ENCODE data around the gene IMP3.

Gene IMP3

DNA sequence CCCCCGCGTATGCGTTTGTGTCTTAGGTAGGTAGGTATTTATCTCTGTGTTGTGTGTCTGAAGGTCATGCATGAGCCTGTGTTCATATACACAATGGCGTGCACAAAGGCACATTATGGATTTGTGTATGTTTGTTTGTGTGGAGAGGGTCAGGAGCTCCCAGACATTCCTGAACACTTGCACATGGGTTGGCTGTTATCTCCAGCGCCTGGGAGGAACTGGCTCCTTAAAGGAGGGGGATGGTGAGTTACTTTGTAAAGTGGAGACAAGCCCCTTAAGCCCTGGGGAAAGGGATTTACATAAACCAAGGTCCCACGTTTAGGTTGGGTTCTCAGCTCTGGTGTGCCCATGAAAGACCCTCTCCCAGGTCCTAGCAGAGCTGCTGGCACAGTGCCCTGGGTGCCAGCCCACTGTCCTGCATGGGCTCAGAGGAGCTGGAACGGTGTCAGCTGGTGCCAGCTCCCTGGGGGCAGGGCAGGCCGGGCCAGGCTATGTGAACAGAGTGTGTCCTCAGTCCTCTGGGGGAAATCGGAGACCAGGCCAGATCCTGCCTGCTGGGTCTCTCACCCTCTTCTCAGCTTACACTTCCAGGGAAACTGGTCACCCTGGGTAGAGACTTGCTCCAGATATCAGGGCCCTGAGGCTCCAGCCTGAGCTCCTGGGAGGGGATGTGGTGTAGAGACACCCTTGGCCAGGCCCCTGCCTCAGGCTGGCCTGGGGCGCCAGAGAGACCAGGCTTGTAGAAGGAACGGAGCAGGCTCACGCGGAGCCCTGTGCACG is 32.8 kb upstream of the IMP3 start:
- no peak for DNase-seq

DNA sequence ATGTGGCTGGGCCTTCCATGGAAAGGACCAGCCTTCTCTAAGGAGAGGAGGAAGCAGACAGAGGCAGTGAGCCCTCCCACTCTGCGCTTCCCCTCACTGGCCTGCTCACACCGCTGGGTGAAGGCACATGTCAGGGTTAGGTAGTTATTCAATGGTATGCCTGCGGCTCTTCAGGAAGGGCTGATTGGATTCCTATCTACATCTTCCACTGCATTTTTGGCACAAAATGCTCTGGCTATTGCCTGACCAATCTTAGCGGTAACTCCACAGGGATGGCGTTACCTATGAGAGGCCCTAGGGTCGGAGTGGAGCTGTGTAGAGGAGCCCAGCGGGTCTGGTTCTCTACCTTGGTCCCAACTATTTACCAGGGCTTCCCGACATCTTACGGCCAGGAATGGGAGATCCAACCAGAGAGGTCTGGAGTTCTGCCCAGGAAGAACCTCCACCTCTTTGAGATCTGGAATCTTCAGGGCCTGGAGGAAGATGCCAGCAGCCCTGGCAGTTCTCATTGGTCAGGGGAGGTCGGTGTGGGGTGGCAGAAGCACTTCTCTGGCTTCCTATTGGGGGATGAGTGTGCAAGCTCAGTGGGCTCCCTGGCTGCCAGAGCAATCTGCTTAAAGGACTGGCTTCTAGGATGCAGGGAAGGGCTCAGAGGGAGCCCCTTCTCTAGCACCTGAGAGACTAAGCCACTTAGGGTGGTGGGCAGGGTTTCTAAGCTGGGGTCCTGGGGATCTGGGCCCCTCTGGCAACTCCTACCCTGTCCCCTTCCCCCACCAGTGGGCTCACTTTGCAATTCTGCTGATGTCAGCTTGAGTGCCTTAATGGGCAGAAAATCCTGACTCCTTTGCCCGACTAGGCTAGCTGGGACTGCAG is 31.9 kb upstream of the IMP3 start:
- DNase-seq, result no peak

DNA sequence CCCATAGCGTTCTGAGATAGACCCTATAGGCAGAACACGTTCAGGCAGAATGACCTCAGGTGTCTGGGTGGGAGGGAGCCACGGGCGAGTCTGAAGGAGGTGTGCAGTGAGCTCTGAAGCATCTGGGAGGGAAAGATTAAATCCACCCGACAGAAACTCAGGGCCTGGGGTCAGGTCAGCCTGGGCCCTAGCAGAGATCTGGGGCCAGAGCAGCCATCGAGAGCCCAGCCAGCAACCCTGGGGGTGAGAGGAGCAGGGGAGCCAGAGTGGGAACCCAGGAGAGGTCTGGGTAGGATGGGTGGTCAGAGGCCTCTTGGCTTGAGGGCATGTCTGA is 29.8 kb upstream of the IMP3 start:
- DNase-seq, result no peak

DNA sequence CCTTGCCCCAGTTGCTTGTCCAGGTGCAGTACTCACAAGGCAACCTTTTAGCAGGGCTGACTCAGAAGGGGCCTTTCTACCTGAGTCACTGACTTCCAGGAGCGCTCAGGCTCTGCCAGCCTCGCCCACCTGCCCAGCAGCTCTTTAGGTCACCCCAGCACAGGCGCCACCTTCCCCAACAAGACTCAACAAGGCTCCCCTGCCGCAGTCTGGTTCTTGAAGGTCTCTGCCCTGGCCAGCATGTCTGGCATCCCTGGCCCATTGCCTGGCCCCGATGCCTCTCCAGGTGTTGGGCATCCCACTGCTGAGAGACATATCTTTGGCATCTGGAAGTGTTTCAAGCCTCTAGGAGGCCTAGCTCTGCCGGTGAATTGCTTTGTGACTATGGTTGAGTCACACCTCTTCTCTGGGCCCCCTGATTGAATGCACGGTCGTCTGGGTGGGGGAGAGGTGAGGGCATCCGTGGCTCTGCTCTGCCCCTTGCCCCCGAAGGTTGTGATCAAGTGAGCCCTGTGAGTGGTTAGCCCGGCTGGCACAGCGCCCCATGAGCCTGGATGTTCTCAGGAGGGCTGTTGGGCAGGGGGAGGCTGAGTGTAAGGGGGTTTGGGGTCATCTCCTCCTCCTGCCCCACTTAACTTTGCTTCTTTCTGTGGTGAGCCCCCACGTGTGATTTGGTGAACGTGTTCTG is 29.3 kb upstream of the IMP3 start:
- DNase-seq, result no peak

DNA sequence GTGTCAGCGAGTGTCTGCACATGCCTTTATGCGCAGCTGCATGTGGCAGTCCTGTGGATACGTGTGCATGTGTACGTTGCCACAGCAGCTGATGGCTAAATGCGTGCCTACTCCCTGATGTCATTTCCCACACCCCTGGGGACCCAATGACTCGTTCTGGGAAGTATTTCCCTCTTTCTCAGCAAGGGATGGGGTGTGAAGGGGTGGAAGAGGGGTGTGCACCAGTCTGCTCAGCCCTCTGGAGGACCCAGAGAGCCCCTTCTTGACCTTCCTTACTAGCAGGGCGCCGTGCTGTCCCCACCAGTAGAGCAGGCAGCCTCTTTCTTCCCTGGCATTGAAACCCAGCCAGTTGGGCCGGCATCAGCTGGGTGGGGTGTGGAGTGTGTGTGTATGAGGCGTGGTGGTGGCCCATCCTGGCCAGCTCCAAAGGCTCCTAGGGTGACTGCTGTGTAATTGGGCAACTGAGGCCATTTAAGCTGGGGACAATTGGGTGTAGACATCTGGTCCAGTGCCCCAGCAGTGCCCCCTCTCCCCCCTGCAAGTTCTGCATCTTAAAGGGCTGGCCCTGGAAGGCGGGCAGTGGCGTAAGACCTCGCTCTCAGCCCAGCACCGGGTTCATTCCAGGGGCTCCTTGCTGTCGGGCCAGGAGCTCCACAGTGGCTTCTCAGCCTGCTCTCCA is 26.9 kb upstream of the IMP3 start:
- DNase-seq, result no peak

DNA sequence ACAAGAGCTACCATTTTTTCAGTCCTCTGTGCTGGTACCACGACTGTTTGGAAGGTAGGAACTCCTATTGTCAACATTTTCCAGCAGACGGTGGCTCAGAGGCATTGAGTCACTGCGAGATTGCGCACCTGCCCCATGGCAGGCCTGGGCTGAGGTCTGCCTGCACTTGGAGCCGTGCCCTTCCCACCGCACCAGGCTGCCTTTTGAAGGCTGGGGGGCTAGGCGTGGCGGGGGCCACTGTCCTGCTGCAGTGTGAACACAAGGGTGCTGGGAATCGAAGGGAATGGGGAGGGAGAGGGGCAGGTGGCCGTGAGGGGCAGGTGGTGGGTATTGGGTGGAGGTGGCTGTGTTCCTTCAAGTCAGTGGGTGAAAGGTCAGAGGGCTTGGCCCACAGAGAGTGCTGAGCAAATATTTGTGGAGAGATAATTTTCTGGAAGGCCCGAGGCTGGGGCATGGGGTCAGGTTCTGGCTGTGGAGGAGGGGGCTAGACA is 24.0 kb upstream of the IMP3 start:
- DNase-seq, result no peak

DNA sequence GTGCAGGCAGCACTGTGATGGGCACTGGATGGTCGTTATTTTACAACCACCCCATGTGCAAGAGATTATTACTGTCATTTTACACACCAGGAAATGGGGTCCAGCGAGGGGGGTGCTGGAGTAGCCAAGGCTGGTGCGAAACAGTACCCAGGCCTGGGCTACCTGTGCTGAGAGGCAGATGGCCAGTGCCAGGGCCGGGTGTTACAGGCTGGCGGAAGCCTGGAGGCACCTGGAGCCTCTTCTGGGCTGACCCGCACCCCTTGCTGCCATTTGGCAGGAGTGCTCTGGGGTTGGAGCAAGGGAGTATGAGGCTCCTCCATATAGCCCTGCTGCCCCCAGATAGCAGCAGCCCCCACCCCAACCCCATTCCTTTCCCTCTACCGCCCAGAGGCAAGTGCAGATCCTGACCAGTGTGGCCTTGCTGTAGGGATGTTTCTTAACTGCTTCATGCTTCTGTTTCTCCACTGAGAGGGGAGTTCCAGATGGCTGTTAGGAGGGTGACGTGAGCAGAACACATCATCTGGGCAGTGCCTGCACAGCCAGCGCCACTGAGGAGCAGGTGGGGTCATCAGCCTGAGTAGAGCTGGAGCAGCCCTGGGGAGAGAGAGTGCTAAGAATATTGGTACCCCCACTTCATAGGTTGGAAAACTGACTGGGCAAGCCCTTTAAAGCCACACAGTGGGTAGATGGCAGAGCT is 22.9 kb upstream of the IMP3 start:
- DNase-seq, result no peak

DNA sequence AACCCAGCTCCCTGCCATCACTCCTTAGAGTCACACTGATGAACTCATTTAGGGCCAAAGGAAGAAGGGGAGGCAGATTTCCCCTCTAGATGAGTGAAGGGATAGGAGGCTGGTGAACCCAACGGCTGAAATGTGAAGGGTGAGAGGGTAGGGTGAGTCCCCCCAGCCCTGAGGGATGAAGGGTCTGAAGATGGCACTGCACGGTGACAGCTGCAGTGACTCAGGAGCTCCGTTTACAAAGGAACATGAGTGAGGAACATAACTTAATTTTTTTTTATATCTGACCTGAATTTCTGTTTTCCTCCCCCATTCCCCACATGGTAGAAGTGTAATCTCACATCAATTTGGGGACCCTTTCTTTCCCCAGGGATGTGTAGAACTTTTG is 21.7 kb upstream of the IMP3 start:
- DNase-seq, result no peak

DNA sequence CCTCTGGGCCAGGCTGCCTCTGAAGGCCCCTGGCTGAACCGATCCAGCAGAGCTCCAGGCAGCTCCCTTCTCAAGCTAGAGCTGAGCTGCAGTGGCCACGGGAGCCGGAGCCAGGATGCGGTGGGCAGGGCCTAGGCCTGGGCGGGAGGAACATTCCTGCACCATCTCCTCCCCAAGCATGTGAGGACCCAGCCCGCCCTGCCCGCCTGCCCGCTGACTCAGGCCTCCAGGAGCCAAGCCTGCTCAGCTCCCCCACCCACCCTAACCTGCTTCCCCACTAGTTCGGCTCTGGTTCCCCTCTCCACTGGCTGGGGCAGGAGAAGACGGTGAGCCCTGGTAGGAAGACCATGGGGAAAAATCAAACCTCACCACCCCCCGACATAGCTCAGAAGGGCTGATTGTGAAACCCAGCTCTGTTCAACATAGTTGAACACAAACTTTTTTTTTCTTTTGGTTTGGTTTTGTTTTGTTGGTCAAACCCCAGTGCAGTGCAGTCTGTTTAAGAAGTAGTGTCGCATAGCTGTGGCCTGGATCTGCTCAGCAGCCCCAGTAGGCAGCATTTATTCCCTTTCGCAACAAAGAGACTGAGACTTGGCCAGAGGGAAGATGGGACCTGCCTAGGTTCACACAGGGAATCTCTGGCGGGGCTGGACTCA is 21.2 kb upstream of the IMP3 start:
- no peak for DNase-seq

DNA sequence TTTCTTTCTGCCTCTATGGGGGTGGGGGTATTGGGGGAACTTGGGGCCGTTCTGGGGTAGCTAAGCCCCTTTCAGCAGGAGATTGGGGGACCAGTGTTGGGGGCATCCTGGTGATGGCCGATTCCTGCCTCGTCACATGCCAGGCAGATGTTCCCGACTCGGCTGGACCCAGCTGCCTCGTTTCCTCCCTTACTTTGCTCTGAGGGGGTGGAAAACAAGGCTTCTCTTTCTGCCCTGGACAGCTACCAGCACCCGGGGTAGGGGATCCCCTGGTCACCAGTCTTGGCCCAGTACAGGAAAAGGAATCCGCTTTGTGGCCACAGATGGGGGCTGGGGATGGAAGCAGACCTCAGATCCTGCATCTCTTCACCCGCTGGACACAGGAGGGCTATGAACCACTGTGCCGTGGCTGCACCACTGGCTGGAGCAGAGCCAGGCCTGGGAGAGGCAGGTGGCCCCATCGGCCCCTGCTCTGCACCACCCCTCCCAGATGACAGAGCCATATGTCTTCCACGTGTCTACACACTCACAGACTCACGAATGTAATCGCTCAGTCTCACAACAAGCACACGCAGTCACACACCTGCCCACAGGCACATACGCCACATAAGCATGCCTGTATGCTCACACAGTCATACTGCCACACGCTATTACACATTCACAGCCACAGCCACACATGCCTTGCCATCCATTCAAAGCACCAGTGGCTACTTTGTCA is 20.1 kb upstream of the IMP3 start:
- DNase-seq, result no peak

DNA sequence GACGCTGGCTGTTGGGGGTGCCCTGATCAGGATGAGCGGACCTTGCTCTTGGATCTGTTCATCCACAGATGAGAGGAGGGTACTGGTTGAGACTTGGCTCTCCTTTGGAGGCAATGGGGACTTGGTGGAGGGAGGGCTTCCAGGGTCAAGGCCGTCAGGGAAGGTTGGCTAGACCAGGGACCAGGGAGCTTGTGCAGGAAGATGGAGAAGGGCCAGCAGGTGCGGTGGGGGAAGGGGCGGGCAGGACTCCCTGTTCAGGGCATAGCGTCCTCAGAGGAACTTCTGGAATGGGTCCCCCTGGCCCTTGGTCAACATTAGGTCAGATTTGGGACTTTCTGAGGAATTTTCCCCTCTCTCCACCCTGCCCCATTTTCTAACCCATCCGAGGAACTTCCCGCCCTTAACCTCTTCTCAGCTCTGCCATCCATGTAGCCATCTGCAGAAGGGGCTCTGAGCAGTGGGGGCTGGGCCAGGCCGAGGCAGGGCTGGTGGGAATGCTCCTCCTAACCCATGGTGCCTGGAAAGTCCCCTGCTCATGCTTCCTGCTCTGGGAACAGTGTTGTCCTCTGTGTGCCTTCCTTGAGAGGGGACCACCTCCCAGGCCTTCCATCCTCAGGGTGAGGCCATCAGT is 19.2 kb upstream of the IMP3 start:
- no peak for DNase-seq

DNA sequence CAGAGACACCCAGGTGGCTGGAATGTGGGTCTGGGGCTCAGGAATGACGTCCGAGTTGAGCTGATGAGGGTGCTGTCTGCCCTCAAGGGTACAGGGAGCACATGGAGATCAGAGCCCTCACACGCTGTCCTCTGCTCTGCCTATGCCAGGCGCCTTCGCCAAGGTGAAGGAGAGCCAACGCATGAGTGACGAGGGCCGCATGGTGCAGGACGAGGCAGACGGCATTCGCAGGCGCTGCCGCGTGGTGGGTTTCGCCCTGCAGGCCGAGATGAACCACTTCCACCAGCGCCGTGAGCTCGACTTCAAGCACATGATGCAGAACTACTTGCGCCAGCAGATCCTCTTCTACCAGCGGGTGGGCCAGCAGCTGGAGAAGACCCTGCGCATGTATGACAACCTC is 16.8 kb upstream of the IMP3 start:
- no peak for DNase-seq

DNA sequence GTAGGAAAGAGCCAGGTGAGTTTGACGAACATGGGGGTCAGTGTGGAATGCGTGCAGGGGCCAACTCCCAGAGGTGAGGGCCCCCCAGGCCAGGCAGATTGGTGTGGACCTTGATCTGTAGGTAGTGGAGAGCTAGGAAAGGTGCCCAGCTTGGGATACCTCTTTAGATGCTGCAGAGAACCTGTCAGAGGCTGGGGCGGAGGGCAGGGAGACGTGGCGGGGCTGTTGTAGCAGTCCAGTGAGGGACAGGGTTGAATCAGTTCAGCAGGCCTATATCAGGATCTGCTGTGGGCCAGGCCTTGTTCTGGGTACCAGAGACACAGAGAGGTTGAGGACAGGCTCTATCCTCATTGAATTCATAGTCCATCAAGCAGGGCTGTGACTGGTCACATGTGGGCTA is 16.3 kb upstream of the IMP3 start:
- DNase-seq, result no peak

DNA sequence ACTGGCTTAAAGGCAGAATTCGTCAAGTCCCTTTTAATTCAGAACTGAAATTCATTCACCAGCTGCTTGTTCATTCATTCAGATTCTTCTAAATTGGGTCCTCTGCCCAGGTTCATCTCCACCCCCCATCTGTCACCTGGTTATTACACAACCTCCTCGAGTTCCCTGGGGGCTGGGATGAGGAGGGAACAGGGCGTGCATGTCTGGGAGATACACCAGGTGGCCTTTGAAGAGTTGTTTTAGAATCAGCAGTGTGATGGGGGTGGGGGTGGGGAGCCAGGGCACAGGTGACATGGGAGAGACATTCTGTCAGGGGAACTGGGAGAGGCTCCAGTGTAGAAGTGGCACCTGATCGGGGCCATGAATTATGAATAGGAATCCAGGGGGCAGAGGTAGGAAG is 15.9 kb upstream of the IMP3 start:
- no peak for DNase-seq

DNA sequence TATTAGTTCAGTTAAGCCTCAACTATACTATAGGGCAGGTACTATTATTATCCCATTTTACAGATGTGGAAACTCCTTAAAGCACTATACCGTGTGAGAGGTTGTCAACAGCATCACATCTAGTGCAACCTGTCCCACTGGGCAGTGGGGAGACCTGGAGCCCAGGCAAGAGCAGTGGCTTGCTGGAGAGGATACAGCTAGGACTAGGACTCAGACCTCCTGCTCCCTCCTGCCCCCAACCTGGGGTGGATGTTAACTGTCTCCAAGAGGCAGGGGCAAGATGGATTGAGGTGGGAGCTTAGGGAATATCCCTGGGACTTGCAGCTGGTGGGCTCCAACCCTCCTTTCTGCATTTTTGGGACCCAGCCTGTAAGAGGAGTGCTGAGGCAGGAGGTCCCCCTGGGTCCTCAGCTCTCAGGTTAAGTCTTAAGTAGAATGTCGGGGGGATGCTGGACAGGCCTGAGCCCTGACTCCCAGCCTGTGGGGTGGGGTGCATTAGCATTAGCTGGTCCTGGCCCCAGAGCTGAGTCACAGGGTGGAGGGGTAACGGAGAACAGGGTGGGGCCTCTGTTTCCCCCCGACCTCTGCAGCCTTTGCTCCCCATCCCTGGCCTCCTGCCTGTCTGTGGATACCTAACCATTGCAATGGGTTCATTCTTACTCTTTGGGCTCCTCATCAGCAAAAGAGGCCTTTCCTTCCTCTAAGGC is 14.3 kb upstream of the IMP3 start:
- no peak for DNase-seq

DNA sequence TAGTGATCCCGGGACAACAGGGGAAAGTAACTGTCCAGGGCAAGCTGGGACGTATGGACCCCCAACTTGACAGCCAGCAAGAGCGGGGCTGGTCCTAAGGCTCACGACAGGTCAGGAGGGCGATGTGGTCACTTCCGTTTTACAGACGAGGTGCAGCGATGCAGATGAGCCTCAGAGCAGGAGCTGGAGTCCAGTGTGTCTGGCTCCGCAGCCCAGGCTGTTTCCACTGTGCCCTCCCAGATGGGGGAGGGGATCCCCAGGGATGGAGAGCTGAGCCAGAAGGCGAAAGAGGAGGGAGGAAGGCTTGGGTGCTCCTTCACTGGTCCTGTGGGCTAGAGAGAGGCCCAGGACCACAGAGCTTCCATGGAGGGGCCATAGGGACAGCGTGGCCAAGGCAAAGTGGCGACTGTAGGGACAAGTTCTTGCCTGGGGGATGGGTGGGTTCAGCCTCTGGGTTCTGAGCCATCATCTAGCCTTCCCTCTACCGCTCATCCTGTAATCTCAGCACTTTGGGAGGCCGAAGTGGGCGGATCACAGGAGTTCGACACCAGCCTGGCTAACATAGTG is 13.4 kb upstream of the IMP3 start:
- no peak for DNase-seq

DNA sequence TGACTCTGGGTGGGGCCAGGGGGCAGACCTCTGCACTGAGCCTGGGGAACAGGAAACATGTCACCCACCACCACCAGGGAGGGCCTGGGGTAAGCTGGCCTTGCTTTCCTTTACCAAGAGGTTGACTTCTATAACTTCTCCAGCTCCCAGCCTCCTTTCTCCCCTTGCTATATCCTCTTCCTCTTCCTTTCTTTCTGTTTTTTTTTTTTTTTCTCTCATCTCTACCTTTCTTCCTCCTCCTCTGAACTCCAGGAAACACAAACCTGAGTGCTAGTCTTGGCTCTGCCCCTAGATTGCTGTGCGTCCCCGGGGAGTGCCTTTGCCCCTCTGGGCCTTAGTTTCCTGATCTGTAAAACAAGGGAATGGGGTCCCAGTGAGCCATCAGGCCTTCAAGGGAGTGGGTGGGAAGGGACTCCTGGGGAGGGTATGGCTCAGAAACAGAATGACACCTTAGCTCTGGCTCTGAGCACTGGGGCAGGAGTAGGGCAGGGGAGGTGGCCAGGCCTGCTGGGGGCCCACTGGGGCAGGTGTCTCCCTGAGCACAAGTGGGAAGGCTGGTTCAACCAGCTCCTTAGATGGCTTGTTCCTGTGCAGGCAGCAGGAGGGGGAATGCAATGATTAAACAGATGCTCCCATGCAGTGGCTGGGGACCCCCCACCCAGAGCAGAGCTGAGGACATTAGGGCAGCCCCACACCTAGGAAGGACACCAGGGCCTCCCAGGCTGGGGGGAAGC is 12.0 kb upstream of the IMP3 start:
- no peak for DNase-seq

DNA sequence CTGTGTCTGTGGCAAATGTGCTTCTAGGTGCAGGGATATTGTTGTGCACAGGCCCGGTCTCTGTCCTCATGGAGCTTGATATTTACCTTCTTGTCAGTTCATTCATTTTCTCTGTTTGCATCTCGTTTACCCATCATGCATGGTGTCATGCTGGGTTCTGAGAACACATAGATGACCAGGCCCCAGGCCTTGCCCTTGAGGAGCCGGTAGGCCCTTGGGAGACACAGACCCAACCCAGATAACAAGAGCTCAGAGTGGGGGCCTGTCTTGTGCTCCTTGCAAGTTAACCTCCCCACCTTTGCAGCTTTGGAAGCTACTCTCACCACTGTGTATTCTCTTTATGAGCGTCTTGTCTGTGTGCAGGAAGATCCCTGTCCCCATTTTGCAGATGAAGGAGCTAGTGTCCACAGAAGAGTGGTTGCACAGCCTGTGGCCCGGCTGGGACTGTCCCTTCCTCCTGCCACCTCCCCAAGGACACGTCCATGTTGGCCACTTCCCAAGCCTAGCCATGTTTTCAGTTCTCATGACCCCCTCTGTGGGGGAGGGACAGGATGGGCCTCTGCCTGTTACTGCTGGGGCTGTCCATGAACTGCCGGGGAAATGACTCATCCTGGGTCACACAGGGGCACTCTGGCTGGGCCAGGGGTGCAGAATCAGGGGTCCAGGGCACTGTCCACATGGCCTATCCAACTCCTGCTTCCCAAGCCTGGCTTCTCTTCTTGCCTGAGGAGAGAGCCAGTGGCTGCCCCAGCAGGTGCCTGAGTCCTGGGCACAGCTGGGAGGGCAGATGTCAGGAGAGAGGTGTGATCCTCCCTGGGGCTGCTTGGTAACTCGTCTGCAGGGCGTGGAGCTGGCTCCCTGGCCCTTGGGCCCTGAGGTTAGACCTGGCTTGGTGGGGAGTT is 11.1 kb upstream of the IMP3 start:
- DNase-seq, result no peak

All from NCI-H2029 treated with DMSO at 0.1 percent for 48 hours (cell line).